GM10266 (cell line): ENCODE results near the gene SCN2A.
"Not testable (repeated sequence)": the region's sequence is repeated elsewhere in the genome, so short reads cannot be mapped to it uniquely, and the experiment has no call there.

Source experiments
- DNase-seq: peaks from one replicate; pipeline ENCODE4 v3.0.0; 2012; ENCODE audit errors: extremely low spot score
- CTCF ChIP-seq: IDR thresholded peaks from 2 replicates; pipeline ENCODE4 v1.5.1; 2012; ENCODE audit warnings: mild to moderate bottlenecking, low read depth; ENCODE audit not compliant: control insufficient read depth, insufficient read depth; ENCODE audit errors: missing control alignments

Gene SCN2A

GRCh38 chr2:165312999-165313398, 73.8 kb downstream of the SCN2A start:
- DNase-seq = no peak
- no peak for TF ChIP-seq CTCF

GRCh38 chr2:165313509-165313908, 74.3 kb downstream of the SCN2A start:
- DNase-seq = no peak
- TF ChIP-seq CTCF = no peak

GRCh38 chr2:165328272-165328671, 89.1 kb downstream of the SCN2A start:
- TF ChIP-seq CTCF = no peak
- no peak for DNase-seq

DNA sequence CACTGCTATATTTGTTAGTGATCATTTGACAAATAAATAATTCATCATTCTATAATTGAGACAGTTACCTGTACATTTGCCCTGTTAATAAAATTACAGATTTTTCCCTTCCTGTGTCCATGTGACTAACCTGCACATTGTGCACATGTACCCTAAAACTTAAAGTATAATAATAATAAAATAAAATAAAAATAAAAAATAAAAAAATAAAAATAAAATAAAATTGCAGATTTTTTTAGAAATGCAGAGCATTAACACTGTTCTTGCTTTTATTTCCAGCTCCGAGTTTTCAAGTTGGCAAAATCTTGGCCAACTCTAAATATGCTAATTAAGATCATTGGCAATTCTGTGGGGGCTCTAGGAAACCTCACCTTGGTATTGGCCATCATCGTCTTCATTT, 105.1 kb downstream of the SCN2A start:
- not testable (repeated sequence) for DNase-seq

GRCh38 chr2:165348441-165348840, 109.2 kb downstream of the SCN2A start:
- TF ChIP-seq CTCF = no peak
- no peak for DNase-seq

DNA sequence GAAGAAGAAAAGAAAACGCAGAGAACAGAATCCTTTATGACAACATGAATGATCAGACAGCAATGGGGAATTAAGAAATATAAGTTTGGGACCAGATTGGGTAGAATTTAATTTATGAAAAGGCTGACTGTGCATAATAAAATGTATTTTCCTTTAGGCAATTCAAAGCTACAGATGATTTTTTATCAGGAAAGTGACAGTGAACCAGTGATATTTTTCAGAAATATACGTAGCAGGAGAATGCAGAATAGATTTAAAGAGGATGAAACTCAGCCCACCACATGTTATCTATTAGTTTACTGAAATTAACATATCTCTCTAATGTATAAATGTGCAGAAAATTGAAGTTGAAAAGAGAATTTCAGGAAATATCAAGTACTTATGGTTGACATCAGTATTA, 110.0 kb downstream of the SCN2A start:
- DNase-seq = no peak
- no peak for TF ChIP-seq CTCF

- DNase-seq = no peak
- TF ChIP-seq CTCF = no peak
Observed at GRCh38 chr2:165357758-165358157, 118.5 kb downstream of the SCN2A start.

DNA sequence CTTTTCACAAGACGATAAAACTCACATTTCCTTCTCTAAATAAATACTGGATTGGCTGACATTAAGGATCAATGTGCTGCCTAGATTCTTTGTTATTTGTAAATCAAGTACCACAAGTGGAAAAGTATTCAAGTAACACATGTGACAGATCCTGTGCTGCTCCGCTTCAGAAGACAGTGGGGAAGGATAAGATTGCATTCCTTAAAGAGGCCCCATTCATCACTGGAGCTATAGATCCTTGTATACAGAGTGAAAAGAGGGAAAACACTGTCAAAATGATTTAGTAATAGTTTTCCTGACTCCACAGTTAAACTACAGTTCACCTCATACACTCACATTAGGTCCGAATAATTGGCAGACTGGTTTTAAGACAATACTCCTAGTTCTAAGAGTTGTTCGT, 122.3 kb downstream of the SCN2A start:
- no peak for TF ChIP-seq CTCF
- no peak for DNase-seq
